ENCODE measurements around the gene HCLS1. TPM values are rescaled to one million over a fixed set of nuclear protein-coding genes. Genes with fewer than 3 reads are reported as not detected.

Gene HCLS1
- total RNA-seq, 1 donor from 2014 or later, result 0.92 TPM

DNA sequence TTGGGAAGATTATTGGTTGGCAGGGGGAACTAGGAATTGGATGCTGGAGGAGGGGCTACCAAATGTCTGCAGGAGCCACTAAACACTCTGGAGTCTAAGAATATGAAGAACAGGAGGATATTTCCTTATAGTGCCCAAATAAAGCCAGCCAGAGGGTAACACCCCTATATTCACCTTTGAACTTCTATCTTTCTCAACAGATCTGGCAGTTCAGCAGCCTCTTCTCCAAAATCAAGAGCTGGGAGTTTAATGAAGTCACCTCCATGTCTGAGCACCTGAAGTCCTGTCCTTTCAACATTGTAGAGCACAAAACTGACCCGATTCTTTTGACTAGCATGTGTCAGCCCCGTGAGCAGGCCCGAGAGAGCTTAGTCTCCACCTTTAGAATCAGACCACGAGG is 34.2 kb downstream of the HCLS1 start:
- TF ChIP-seq, protein P1, sequence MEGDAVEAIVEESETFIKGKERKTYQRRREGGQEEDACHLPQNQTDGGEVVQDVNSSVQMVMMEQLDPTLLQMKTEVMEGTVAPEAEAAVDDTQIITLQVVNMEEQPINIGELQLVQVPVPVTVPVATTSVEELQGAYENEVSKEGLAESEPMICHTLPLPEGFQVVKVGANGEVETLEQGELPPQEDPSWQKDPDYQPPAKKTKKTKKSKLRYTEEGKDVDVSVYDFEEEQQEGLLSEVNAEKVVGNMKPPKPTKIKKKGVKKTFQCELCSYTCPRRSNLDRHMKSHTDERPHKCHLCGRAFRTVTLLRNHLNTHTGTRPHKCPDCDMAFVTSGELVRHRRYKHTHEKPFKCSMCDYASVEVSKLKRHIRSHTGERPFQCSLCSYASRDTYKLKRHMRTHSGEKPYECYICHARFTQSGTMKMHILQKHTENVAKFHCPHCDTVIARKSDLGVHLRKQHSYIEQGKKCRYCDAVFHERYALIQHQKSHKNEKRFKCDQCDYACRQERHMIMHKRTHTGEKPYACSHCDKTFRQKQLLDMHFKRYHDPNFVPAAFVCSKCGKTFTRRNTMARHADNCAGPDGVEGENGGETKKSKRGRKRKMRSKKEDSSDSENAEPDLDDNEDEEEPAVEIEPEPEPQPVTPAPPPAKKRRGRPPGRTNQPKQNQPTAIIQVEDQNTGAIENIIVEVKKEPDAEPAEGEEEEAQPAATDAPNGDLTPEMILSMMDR (IDR thresholded peaks at IDR 0.05; ENCODE audit: insufficient read depth, low read length, poor library complexity, severe bottlenecking), result no peak
- DNase-seq (ENCODE audit: low read depth), result no peak
- Histone ChIP-seq H3K27me3 (ENCODE audit: control insufficient read depth, insufficient read depth, low read length) (no peaks in the 10 kb centered on the region), H3K4me3 (ENCODE audit: low read depth, low read length) (no peak overlapping the region), H3K36me3 (ENCODE audit: control insufficient read depth, insufficient read depth, low read length) (no peaks in the 10 kb centered on the region)

DNA sequence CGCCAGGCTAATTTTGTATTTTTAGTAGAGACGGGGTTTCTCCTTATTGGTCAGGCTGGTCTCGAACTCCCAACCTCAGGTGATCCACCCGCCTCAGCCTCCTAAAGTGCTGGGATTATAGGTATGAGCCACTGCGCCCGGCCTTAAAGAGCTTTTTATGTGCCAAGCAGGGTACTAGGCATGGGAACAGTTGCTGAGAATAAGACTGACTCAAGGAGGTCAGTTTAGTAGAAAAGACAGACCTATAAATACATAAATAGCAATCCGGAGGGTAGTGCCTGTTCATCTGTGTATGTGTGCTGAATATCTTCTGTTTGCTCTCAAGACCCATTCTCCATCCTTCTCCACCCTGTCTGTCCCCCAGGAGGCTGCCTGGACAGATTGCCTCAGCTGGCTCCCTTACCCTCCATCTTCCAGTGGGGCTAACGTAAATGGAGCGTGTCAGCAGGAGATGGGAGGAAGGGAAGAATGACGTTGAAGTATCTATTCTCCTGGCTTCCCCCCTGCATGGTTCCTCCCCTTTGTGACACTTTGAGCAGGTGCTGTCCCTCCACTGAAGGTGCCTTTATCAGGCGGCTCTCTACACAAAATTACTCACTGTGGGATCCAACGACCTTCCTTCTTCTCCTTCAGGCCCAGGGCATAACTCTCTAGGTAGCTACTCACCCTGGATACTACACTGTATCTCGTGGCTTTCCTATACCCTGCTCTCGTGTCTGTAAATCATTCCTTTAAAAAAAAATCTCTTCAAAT is 36.4 kb downstream of the HCLS1 start:
- H3K4me3 ChIP-seq (ENCODE audit: low read depth, low read length), result no peak overlapping the region
- TF ChIP-seq, protein P1 (IDR thresholded peaks at IDR 0.05; ENCODE audit: insufficient read depth, low read length, poor library complexity, severe bottlenecking), result no peak
- H3K27me3 ChIP-seq (ENCODE audit: control insufficient read depth, insufficient read depth, low read length), result no peaks in the 10 kb centered on the region
- no peaks in the 10 kb centered on the region for H3K36me3 ChIP-seq (ENCODE audit: control insufficient read depth, insufficient read depth, low read length)
- no peak for DNase-seq (ENCODE audit: low read depth)

DNA sequence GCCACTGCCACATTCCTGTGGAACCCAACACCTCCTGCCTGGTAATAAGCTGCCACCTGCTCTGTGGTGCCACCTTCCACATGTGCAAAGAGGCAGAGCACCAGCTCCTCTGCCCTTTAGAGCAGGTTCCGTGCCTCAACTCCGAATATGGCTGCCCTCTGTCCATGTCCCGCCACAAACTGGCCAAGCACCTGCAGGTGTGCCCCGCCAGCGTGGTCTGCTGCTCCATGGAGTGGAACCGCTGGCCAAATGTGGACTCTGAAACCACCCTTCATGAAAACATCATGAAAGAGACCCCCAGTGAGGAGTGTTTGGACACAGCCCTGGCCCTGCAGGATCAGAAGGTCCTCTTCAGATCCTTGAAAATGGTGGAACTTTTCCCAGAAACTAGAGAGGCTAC is 39.2 kb downstream of the HCLS1 start:
- TF ChIP-seq, protein P1 (IDR thresholded peaks at IDR 0.05; ENCODE audit: insufficient read depth, low read length, poor library complexity, severe bottlenecking), result no peak
- Histone ChIP-seq H3K27me3 (ENCODE audit: control insufficient read depth, insufficient read depth, low read length) (no peaks in the 10 kb centered on the region), H3K36me3 (ENCODE audit: control insufficient read depth, insufficient read depth, low read length) (no peaks in the 10 kb centered on the region), H3K4me3 (ENCODE audit: low read depth, low read length) (no peak overlapping the region)
- no peak for DNase-seq (ENCODE audit: low read depth)

DNA sequence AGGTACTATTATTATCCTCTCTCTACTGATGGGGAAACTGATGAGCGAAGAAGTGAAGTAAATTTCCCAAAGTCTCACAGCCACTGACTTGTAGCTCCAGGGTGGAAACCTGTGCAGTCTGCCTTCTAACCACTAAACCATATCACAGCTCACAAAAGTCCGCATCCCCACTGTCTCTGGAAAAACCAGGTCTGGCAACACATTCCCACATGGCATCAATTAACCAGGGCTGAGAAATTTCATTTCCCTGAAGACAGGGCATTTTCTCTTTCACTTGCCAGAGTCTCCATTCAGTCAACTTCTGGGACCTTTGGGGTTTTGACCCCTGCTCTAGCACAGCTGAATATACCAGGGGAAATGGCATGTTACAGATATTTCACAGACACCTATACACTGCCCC is 41.0 kb downstream of the HCLS1 start:
- TF ChIP-seq, protein P1 (IDR thresholded peaks at IDR 0.05; ENCODE audit: insufficient read depth, low read length, poor library complexity, severe bottlenecking), result no peak

DNA sequence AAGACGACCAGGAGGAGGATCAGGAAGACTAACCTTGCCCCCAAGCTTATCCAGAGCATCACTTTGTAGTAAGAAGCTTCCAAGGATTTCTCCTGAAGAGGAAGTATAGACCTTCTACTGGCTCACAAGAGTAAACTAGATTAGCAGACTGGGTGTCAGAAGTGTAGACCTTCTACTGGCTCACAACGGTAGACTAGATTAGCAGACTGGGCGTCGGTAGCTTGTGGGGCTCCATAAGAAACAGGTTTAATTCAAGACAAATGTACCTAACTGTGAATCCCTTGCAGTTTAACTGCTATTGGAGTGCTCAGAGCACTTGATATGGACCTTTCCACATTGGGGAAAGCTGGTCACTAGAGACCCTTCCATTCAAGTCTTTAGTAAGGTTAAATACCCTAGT is 54.6 kb downstream of the HCLS1 start:
- TF ChIP-seq, protein P1 (IDR thresholded peaks at IDR 0.05; ENCODE audit: insufficient read depth, low read length, poor library complexity, severe bottlenecking), result no peak
- Histone ChIP-seq H3K36me3 (ENCODE audit: control insufficient read depth, insufficient read depth, low read length) (no peaks in the 10 kb centered on the region), H3K4me3 (ENCODE audit: low read depth, low read length) (no peak overlapping the region), H3K27me3 (ENCODE audit: control insufficient read depth, insufficient read depth, low read length) (no peaks in the 10 kb centered on the region)
- no peak for DNase-seq (ENCODE audit: low read depth)

More for the DNA sequence above, 41.0 kb downstream of the HCLS1 start:
- Histone ChIP-seq H3K27me3 (ENCODE audit: control insufficient read depth, insufficient read depth, low read length) (no peaks in the 10 kb centered on the region), H3K36me3 (ENCODE audit: control insufficient read depth, insufficient read depth, low read length) (no peaks in the 10 kb centered on the region), H3K4me3 (ENCODE audit: low read depth, low read length) (no peak overlapping the region)
- no peak for DNase-seq (ENCODE audit: low read depth)

DNA sequence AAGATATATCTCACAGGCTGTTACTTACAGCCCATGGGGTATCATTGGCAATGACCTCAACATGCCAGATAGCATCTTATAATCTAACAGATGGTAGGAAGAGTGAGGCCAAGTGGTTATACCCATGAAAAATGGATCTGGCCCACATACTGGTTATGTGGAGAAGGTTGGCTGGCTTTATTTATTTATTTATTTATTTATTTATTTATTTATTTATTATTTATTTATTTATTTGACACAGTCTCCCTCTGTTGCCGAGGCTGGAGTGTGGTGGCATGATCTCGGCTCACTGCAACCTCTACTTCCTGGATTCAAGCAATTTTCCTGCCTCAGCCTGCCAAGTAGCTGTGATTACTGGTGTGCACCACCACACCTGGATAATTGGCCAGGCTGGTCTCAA is 55.9 kb downstream of the HCLS1 start:
- no peaks in the 10 kb centered on the region for H3K36me3 ChIP-seq (ENCODE audit: control insufficient read depth, insufficient read depth, low read length)
- no peaks in the 10 kb centered on the region for H3K27me3 ChIP-seq (ENCODE audit: control insufficient read depth, insufficient read depth, low read length)
- no peak for DNase-seq (ENCODE audit: low read depth)
- no peak overlapping the region for H3K4me3 ChIP-seq (ENCODE audit: low read depth, low read length)
- TF ChIP-seq, protein P1 (IDR thresholded peaks at IDR 0.05; ENCODE audit: insufficient read depth, low read length, poor library complexity, severe bottlenecking), result no peak
